Measurements from ENCODE around the gene PRDM16. TPM values are rescaled to one million over a fixed set of nuclear protein-coding genes. Genes with fewer than 3 reads are reported as not detected.

PRDM16 gene
- total RNA-seq, 1 experiment from 2014 or later, result 0.17 TPM

- Mint-ChIP-seq H3K36me3 (ENCODE audit: insufficient read depth in 1 of 3, low read depth in 3 of 3) (no peaks in the 10 kb centered on the region), H3K4me3 (no peak overlapping the region), H3K27ac (no peak overlapping the region; a peak in 1 of 7 replicates), H3K27me3 (ENCODE audit: low read depth) (peaks cover 9% of the 10 kb centered on the region), H3K4me1 (peaks cover 5 to 21% of the 10 kb centered on the region in 2 experiments; a peak in 3 of 4 replicates), H3K9me3 (no peaks in the 10 kb centered on the region; a peak in 1 of 5 replicates)
- no peak overlapping the region for H2BK15ac ChIP-seq (ENCODE audit: low read depth, low read length)
- WGBS (ENCODE audit: extremely low coverage, insufficient read length, low lambda C conversion rate), result no CpG with 5 or more reads among the region's 31 CpGs
- H3K27ac ChIP-seq (ENCODE audit: insufficient read length, low read depth, low read length), result no peak overlapping the region
- H4K8ac ChIP-seq (replicated peaks; ENCODE audit: insufficient read length, low read depth, low read length), result no peak overlapping the region
- no peak overlapping the region for H4K91ac ChIP-seq (ENCODE audit: insufficient read length, low read depth, low read length)
- no peak overlapping the region for H3K4ac ChIP-seq (ENCODE audit: low read depth, low read length)
- no peak overlapping the region for H2BK20ac ChIP-seq (ENCODE audit: low read depth, low read length, poor library complexity, severe bottlenecking)
- H2AFZ ChIP-seq (ENCODE audit: low read length), result no peak overlapping the region
- H3K9ac ChIP-seq (ENCODE audit: extremely low read depth, insufficient read length, low read length), result no peak overlapping the region
- no peak overlapping the region for H2BK5ac ChIP-seq (ENCODE audit: insufficient read length, low read length)
- no peak overlapping the region for H2BK12ac ChIP-seq (ENCODE audit: insufficient read length, low read depth, low read length)
- H4K20me1 ChIP-seq (ENCODE audit: control insufficient read depth, insufficient read depth, insufficient read length), result no peaks in the 10 kb centered on the region
- no peak overlapping the region for H4K5ac ChIP-seq (ENCODE audit: insufficient read length, low read depth, low read length)
- no peak overlapping the region for H2AK5ac ChIP-seq (ENCODE audit: insufficient read length, low read length)
- no peaks in the 10 kb centered on the region for H3K4me1 ChIP-seq (ENCODE audit: insufficient read depth, low read length)
- H3K79me2 ChIP-seq (ENCODE audit: insufficient read depth, low read length), result no peaks in the 10 kb centered on the region
- TF ChIP-seq CTCF (conservative IDR thresholded peaks at IDR 0.05), result no peak
- H3K4me2 ChIP-seq (ENCODE audit: insufficient read depth, insufficient read length, low read length), result no peak overlapping the region
- H3K9me3 ChIP-seq (ENCODE audit: control insufficient read depth, low read depth, low read length), result no peaks in the 10 kb centered on the region
- H3K79me1 ChIP-seq (ENCODE audit: insufficient read depth, low read depth, low read length, poor library complexity, severe bottlenecking), result no peaks in the 10 kb centered on the region
- H2BK120ac ChIP-seq (ENCODE audit: low read depth, low read length, poor library complexity, severe bottlenecking), result no peak overlapping the region
- H3T11ph ChIP-seq (ENCODE audit: low read length), result no peak overlapping the region
- no peaks in the 10 kb centered on the region for H3K27me3 ChIP-seq (ENCODE audit: insufficient read depth, low read length)
- H3K23me2 ChIP-seq (ENCODE audit: insufficient read length, low read depth, low read length, poor library complexity, severe bottlenecking), result no peaks in the 10 kb centered on the region
- no peak overlapping the region for H3K56ac ChIP-seq (ENCODE audit: insufficient read length, low read depth, low read length)
- H3K18ac ChIP-seq (ENCODE audit: insufficient read length, low read depth, low read length), result no peak overlapping the region
- DNase-seq, result no peak
- no peak overlapping the region for H3K23ac ChIP-seq (ENCODE audit: insufficient read length, low read depth, low read length)
- no peak overlapping the region for H3K14ac ChIP-seq (ENCODE audit: insufficient read depth, low read length)
Observed at GRCh38 chr1:3359756-3360440, 290.9 kb downstream of the PRDM16 start.

All from H9 (cell line).